H1 (cell line): Measurements from ENCODE around the gene CACNA2D3. TPM values are rescaled to one million over a fixed set of nuclear protein-coding genes. Genes with fewer than 3 reads are reported as not detected.

Experiments
- ATF2 ChIP-seq: IDR thresholded peaks from 2 replicates; pipeline ENCODE4 v1.6.1; 2012; ENCODE audit warnings: low read length, inconsistent platforms
- KDM4A ChIP-seq: IDR thresholded peaks from one replicate; pipeline ENCODE4 v1.7.1; 2012; ENCODE audit warnings: low read depth, mild to moderate bottlenecking, moderate library complexity, low read length, inconsistent platforms; ENCODE audit not compliant: severe bottlenecking
- SIX5 ChIP-seq: IDR thresholded peaks from 2 replicates; pipeline ENCODE4 v1.6.1; 2011; ENCODE audit warnings: mild to moderate bottlenecking, low read depth, low read length
- polyA plus RNA-seq, 7 experiments: library from polyadenylated mRNA; depleted of rRNA in 3 of 7; stranded (reverse) in 5 of 7; unstranded in 2 of 7; fragments of >200 nt in 5 of 7; fragments of 200-250 nt in 2 of 7; gene quantifications; 1 replicate in 5 of 7; 2 replicates in 1 of 7; 4 replicates in 1 of 7; pipeline versions ENCODE4 v1.2.1 to v1.2.3, GENCODE V29; 2011 to 2013; ENCODE audit warnings: missing spikeins in 2 of 7, mixed read lengths in 2 of 7
- total RNA-seq: library from RNA; stranded (reverse); fragmentation: NEBNext Ultra II Directional; extraction: Animal tissue kit (Norgen Biotek cat#: 25700); gene quantifications from 2 replicates; pipeline ENCODE4 v1.2.1, GENCODE V29; 2021

The CACNA2D3 gene
- total and polyA plus RNA-seq, 2 of the 8 experiments (the other 6 are each of a cell fraction or from before 2014, with no cell fraction given): 1.5 to 1.8 TPM

- TF ChIP-seq ATF2 (no peak), KDM4A (no peak), SIX5 (no peak)
Observed at GRCh38 chr3:55009372-55009771, 887.0 kb downstream of the CACNA2D3 start (continued).
